GM20000 (cell line): ENCODE data around the gene DNER.

Experiments used
- DNase-seq: peaks from one replicate; pipeline ENCODE4 v3.0.0; 2012; ENCODE audit warnings: low spot score
- TF ChIP-seq, protein P1 (sequence below): IDR thresholded peaks from 2 replicates; pipeline ENCODE4 v1.5.1; 2012; ENCODE audit warnings: mild to moderate bottlenecking, control low read depth; ENCODE audit errors: extremely low read depth, missing control alignments

Gene DNER

DNA sequence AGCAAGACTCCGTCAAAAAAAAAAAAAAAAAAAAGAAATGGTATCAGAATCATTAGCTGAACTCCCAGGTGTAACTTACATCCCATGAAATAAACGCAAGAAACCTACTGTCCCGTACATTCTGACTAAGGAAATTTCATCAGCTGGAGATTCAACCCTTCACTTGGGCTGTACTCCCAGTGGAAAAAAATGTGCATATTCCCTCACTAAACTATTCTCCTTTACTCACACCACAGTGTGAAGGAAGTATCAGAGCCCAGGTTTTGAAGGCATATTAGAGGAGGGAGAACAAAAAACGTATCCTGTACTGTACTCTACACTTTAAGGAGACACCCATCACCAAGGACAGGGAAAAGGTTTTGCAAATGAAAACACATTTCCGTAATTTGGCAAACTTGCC is 64.3 kb downstream of the DNER start:
- no peak for DNase-seq
- TF ChIP-seq, protein P1, sequence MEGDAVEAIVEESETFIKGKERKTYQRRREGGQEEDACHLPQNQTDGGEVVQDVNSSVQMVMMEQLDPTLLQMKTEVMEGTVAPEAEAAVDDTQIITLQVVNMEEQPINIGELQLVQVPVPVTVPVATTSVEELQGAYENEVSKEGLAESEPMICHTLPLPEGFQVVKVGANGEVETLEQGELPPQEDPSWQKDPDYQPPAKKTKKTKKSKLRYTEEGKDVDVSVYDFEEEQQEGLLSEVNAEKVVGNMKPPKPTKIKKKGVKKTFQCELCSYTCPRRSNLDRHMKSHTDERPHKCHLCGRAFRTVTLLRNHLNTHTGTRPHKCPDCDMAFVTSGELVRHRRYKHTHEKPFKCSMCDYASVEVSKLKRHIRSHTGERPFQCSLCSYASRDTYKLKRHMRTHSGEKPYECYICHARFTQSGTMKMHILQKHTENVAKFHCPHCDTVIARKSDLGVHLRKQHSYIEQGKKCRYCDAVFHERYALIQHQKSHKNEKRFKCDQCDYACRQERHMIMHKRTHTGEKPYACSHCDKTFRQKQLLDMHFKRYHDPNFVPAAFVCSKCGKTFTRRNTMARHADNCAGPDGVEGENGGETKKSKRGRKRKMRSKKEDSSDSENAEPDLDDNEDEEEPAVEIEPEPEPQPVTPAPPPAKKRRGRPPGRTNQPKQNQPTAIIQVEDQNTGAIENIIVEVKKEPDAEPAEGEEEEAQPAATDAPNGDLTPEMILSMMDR = no peak

DNA sequence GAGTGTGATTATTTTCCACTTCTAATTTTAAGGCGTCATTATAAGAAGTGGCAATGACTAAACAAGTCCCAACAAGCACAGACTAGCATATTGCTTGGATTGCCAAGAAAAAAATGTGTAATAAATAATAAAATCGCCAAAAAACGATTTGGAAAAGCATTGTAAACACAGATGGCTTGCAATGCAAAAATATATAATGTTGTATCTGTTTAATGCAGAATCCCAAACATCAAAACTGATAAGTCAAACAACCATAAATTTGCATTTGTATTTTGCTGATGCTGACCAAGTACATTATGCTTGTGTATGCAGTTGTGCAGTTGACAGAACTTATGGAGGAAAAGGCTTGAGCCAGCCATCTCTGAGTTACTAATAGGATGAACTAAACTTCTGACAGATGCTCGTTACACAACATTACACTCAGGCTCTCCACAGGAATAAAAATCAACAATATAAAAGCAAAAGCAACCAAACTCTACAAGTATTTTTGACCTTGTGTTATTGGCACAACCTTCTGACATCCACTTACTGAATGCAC is 68.1 kb downstream of the DNER start:
- DNase-seq = no peak
- TF ChIP-seq, protein P1 = no peak

DNA sequence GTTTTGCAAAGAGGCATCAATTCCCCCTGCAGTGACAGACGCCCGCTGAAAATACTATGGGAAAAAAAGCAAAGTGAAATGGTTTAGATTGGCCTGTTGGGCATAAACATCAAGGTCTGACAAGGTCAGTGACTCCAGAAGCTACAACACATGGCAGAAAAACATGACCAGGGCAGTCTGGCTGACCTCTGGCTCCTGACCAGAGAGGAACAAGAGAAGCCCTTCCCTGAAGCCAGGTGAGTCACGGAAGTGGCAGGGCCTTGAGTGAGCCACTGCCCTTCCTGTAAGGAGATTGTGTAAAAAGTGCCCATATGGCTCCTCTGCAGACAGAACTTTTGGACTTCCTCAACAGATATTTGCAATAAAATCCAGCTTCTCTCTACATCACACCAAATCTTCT is 72.0 kb downstream of the DNER start:
- no peak for DNase-seq

GRCh38 chr2:229641676-229642075 is 72.7 kb downstream of the DNER start:
- DNase-seq = no peak
- TF ChIP-seq, protein P1 = no peak

More for the DNA sequence above, 72.0 kb downstream of the DNER start:
- TF ChIP-seq, protein P1 = no peak

GRCh38 chr2:229640636-229641035 is 73.7 kb downstream of the DNER start:
- TF ChIP-seq, protein P1 = no peak
- no peak for DNase-seq

- TF ChIP-seq, protein P1 = no peak
- no peak for DNase-seq
These were observed 77.8 kb downstream of the DNER start for GRCh38 chr2:229636571-229636970.

GRCh38 chr2:229635371-229635680 is 79.0 kb downstream of the DNER start:
- TF ChIP-seq, protein P1 = no peak
- DNase-seq = no peak
